MG63 (cell line): ENCODE results near the gene PSD4. TPM values are rescaled to one million over a fixed set of nuclear protein-coding genes. Genes with fewer than 3 reads are reported as not detected.

Experiments
- DNase-seq: peaks from one replicate; pipeline ENCODE4 v3.0.0-alpha.2; 2020
- H3K27me3 ChIP-seq: fragments of 250-450 bp; sonication (Bioruptor Pico); 2 replicates; pipeline ENCODE4 v1.5.1; 2020; ENCODE audit warnings: mild to moderate bottlenecking, moderate library complexity
- H3K36me3 ChIP-seq: fragments of 250-450 bp; sonication (Bioruptor Pico); 2 replicates; pipeline ENCODE4 v1.5.1; 2020; ENCODE audit warnings: mild to moderate bottlenecking, moderate library complexity
- H3K4me3 ChIP-seq: fragments of 250-450 bp; sonication (Bioruptor Pico); 2 replicates; pipeline ENCODE4 v1.5.1; 2020; ENCODE audit warnings: mild to moderate bottlenecking, moderate library complexity
- H3K9me3 ChIP-seq: fragments of 250-450 bp; sonication (Bioruptor Pico); 2 replicates; pipeline ENCODE4 v1.5.1; 2020; ENCODE audit warnings: mild to moderate bottlenecking, moderate library complexity
- total RNA-seq: library from RNA; depleted of rRNA; stranded (reverse); fragments of >200 nt; shearing (Covaris generic); gene quantifications from 2 replicates; pipeline ENCODE4 v1.2.3, GENCODE V29; 2014; ENCODE audit warnings: low replicate concordance

The PSD4 gene
- total RNA-seq, 1 experiment from 2014 or later = 0.16 TPM

DNA sequence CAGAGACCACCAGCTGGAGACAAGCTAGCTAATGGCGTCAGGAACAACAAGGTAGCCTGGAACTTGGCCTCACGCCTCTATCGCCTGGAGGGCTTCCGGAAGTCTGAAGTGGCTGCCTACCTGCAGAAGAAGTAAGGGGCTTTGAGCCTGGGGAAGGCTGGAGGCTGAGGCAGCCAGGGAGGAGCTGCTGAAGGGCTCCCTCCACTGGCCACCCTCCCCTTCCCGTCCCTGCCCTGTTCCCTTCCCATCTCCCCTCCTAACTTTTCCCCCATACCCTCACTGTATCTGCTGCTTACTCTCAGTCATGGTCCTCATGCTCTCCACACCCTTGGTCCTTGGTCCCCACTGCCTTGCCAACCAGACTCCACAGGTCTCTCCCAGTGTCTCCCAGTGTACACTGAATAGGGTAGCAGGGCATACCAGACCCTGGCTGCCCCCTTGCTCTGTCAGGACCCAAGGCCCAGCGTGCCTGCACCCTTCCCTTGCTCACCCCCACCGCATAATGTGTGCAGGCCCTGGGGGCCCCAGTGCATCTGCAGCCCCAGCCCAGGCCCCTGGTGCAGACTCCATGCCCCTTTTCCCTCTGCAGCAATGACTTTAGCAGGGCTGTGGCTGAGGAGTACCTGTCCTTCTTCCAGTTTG, 18.8 kb downstream of the PSD4 start:
- Histone ChIP-seq H3K4me3 (no peak overlapping the region), H3K36me3 (no peaks in the 10 kb centered on the region), H3K9me3 (no peaks in the 10 kb centered on the region), H3K27me3 (no peaks in the 10 kb centered on the region)
- no peak for DNase-seq

GRCh38 chr2:113195923-113196501, 22.2 kb downstream of the PSD4 start:
- H3K4me3 ChIP-seq = no peak overlapping the region
- H3K27me3 ChIP-seq = no peaks in the 10 kb centered on the region
- no peak for DNase-seq
- no peaks in the 10 kb centered on the region for H3K36me3 ChIP-seq
- no peaks in the 10 kb centered on the region for H3K9me3 ChIP-seq

GRCh38 chr2:113196839-113197238, 23.1 kb downstream of the PSD4 start:
- no peaks in the 10 kb centered on the region for H3K9me3 ChIP-seq
- no peaks in the 10 kb centered on the region for H3K27me3 ChIP-seq
- DNase-seq = no peak
- H3K4me3 ChIP-seq = no peak overlapping the region
- H3K36me3 ChIP-seq = no peaks in the 10 kb centered on the region

- H3K9me3 ChIP-seq = no peaks in the 10 kb centered on the region
- H3K36me3 ChIP-seq = no peaks in the 10 kb centered on the region
- no peak for DNase-seq
- no peaks in the 10 kb centered on the region for H3K27me3 ChIP-seq
- no peak overlapping the region for H3K4me3 ChIP-seq
Observed at GRCh38 chr2:113197347-113198047, 23.7 kb downstream of the PSD4 start.

- DNase-seq = no peak
- Histone ChIP-seq H3K36me3 (no peaks in the 10 kb centered on the region), H3K4me3 (peak overlapping the region; percentile 69), H3K9me3 (no peaks in the 10 kb centered on the region), H3K27me3 (no peaks in the 10 kb centered on the region)
Observed at GRCh38 chr2:113198048-113198789, 24.4 kb downstream of the PSD4 start.

GRCh38 chr2:113198790-113199612, 25.2 kb downstream of the PSD4 start:
- peak; percentile 81 for DNase-seq
- Histone ChIP-seq H3K9me3 (no peaks in the 10 kb centered on the region), H3K36me3 (no peaks in the 10 kb centered on the region), H3K4me3 (peak overlapping the region; percentile 69), H3K27me3 (no peaks in the 10 kb centered on the region)

DNA sequence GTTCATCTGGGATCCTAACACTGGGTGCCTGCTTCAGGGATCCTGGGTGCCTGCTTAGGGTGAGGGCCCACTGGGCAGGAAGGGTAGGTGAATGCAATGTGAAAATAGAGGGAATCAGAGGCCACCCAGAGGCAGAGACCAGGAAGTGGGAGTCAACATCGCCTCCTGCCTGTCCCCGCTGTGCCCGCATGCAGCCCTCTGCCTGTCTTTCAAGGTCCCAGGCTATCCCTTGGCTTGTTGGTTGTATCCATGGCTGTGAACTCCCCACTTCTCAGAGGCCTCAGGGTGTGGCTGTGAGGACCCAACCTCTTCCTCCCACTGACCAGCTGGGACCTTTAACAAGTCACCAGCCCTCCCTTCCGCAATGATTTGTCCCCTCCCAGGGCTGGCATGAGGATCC, 26.5 kb downstream of the PSD4 start:
- Histone ChIP-seq H3K36me3 (no peaks in the 10 kb centered on the region), H3K4me3 (no peak overlapping the region), H3K27me3 (no peaks in the 10 kb centered on the region), H3K9me3 (no peaks in the 10 kb centered on the region)
- DNase-seq = peak; percentile 26

- no peak for DNase-seq
- no peak overlapping the region for H3K4me3 ChIP-seq
Observed at GRCh38 chr2:113200736-113201490, 27.1 kb downstream of the PSD4 start.

DNA sequence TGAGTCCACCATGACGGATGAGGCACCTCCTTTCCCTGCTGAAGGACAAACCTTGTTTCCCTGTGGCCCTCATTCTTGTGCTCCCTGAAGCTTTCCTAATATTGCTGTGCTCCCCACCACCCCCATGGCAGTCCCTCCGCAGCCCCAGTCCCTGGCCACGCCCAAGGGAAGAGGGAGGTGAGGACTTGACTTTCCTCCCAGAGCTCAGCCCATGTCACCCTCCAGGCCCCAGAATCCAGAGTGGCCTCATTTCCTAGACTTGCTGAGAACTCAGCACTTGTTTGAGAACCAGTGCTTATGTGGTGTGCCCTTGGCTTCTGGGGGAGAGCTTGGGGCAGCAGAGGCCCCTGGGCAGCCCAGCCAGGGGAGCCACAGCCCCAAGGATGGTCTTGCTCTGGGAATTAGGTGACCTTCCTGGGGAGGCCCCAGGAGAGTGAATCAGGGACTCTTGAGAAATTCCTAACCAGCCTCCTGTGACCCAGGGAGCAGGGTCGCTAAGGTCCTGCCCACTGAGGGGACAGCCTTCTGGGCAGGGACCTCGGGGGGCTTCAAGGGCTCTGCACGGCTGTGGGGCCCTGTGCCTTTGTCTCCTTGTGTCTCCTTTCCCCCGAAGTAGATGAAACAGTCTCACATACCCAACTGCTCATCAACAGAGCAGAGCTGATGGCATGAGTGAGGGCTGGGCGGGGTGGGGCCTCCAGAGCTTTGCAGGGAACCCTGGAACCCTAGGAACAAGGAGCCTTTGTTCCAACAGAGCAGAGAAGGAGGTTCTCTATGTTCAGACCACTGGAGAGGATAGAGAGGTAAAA, 27.9 kb downstream of the PSD4 start:
- Histone ChIP-seq H3K9me3 (no peaks in the 10 kb centered on the region), H3K27me3 (no peaks in the 10 kb centered on the region), H3K4me3 (no peak overlapping the region), H3K36me3 (no peaks in the 10 kb centered on the region)
- no peak for DNase-seq

More at GRCh38 chr2:113200736-113201490, 27.1 kb downstream of the PSD4 start:
- no peaks in the 10 kb centered on the region for H3K36me3 ChIP-seq
- H3K9me3 ChIP-seq = no peaks in the 10 kb centered on the region
- H3K27me3 ChIP-seq = no peaks in the 10 kb centered on the region

GRCh38 chr2:113202305-113203216, 28.8 kb downstream of the PSD4 start:
- Histone ChIP-seq H3K9me3 (no peaks in the 10 kb centered on the region), H3K36me3 (no peaks in the 10 kb centered on the region), H3K27me3 (no peaks in the 10 kb centered on the region), H3K4me3 (no peak overlapping the region)
- DNase-seq = no peak

GRCh38 chr2:113203217-113203530, 29.4 kb downstream of the PSD4 start:
- H3K4me3 ChIP-seq = no peak overlapping the region
- no peak for DNase-seq
- no peaks in the 10 kb centered on the region for H3K9me3 ChIP-seq
- no peaks in the 10 kb centered on the region for H3K27me3 ChIP-seq
- H3K36me3 ChIP-seq = no peaks in the 10 kb centered on the region

- H3K36me3 ChIP-seq = no peaks in the 10 kb centered on the region
- no peaks in the 10 kb centered on the region for H3K9me3 ChIP-seq
- no peaks in the 10 kb centered on the region for H3K27me3 ChIP-seq
- peak; percentile 66 for DNase-seq
- no peak overlapping the region for H3K4me3 ChIP-seq
Observed at GRCh38 chr2:113203901-113204519, 30.2 kb downstream of the PSD4 start.

DNA sequence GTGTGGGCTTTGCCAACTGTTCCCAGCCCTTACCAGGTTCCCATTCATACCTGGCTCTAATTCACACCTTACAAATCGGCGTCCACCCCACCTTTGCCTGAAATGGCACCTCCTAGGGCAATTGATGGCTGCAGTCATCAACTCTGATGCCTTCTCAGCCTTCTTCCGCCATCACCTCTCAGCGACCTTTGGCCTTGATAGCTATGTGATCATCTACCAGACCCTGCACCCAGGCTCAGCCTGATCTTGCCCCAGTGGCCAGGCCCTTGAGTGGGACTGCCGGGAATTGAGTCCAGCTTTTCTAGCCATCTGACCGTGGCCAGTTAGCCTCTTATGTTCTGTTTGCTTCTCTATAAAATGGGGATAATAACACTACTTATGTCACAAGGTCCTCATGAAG, 32.5 kb downstream of the PSD4 start:
- Histone ChIP-seq H3K9me3 (no peaks in the 10 kb centered on the region), H3K4me3 (no peak overlapping the region), H3K36me3 (no peaks in the 10 kb centered on the region), H3K27me3 (no peaks in the 10 kb centered on the region)
- DNase-seq = no peak

DNA sequence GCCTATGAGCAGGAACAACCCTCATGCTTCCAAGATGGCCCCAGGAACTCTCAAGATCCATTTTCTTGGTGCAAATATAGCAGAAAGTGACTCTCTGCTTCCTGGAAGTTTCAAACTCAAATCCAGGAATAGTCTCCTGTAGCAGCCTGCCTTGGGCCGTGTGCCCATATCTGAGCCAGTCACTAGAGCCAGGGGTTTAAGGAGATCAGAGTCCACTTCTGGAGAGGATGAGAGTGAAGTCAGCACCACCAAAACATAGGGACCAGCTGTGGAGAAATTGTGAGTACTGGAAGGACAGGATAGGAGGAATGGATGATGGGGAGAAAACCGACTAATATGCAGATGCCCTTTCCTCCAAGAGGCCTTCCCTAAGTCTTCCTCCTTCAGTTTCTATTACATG, 33.2 kb downstream of the PSD4 start:
- Histone ChIP-seq H3K4me3 (no peak overlapping the region), H3K36me3 (no peaks in the 10 kb centered on the region), H3K9me3 (no peaks in the 10 kb centered on the region), H3K27me3 (no peaks in the 10 kb centered on the region)
- peak; percentile 23 for DNase-seq
